GM21737 (cell line): ENCODE results near the gene TRIM26.
"Not testable (repeated sequence)": the region's sequence is repeated elsewhere in the genome, so short reads cannot be mapped to it uniquely, and the experiment has no call there.

Experiments used
- ATAC-seq: cut with Tn5 transposase; IDR thresholded peaks from one replicate; pipeline ENCODE4 v1.9.1; 2021; ENCODE audit warnings: mild to moderate bottlenecking, moderate library complexity; ENCODE audit not compliant: unreplicated experiment

Gene TRIM26

DNA sequence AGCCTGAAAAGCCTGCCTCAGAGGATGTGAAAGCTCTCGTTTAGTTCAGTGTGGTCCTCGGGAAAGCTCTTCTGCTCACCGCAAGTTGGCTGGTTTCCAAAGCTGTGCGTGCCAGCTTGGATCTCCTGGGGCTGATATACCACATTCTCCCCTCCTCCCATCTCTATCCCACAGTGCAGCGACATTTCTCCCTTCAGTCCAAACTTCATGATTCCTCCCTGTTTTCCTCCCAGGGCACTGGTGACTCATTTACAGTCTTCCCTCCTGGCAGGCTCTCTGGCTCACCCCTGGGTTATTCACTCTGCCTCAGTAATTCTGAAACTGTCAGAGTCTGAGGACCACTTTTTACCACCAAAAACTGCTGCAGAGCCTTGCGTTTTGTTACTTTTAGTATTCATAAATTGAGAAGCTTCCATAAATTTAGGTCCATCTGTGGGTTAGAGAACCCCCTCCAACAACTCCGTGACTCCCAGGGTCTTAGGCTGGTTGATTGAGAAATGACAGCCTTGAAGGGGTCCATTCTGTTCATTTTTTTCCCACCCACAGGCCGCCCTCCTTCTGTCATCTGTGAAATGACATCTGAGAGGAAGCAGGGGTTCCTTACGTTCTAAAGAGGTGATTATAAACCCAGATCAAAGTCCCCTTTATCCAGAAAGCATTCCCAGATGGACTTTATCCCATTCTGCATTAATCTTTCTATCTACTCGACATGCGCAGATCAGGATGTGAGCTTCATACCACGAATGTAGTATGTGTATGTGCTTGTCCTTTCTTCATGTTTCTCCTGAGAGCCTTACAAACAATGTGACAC, 58.3 kb downstream of the TRIM26 start:
- ATAC-seq = no peak

DNA sequence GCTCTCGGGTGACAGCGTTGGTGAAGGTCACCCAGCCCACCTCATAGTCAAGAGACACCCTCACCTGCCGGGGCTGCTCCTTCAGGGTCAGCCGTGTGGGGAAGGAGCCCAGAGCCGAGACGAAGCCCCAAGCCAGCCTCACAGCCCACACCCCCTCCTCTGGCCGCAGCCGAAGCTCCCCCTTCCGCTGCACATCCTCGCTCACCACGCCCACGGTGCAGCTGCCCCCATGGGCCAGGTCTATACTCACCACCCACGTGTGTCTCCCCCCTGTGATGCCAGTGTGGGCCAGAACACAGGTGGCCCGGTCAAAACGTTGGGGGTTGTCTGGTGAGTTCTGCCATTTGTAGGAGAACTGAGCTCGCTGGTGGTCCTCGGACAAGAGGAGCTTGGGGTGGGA, 59.1 kb downstream of the TRIM26 start:
- no peak for ATAC-seq

DNA sequence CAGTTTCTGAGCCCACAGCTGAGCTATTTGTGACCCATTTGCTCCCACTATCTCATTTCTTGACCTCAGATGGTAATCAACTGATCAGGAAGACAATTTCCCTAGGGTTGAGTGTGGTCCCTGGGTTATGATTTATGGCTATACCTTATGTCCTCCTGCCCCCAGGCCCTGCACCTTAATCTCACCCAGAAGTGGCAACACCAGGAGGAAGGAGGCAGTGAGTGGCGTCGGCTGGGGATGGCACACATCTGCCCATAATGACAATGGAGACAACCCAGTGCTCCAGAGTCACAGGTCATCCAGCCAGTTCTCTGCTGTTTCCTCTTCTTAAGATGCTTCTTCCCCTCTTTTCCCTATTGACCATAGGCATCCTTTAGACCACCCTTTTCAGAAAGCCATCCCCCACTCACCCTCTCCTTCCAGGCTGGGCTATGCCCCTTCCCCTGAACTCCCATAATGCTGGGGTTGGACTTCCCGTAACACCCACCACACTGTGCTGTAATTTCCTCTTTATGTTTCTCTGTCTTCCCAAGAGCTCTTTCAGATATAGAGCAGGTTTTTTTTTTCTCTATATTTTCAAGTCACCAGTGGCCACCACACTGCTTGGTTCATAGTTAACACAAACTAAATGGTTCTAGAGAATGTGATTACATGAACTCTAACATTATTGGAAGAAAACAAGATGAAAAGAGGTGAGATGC, 60.1 kb downstream of the TRIM26 start:
- no peak for ATAC-seq

DNA sequence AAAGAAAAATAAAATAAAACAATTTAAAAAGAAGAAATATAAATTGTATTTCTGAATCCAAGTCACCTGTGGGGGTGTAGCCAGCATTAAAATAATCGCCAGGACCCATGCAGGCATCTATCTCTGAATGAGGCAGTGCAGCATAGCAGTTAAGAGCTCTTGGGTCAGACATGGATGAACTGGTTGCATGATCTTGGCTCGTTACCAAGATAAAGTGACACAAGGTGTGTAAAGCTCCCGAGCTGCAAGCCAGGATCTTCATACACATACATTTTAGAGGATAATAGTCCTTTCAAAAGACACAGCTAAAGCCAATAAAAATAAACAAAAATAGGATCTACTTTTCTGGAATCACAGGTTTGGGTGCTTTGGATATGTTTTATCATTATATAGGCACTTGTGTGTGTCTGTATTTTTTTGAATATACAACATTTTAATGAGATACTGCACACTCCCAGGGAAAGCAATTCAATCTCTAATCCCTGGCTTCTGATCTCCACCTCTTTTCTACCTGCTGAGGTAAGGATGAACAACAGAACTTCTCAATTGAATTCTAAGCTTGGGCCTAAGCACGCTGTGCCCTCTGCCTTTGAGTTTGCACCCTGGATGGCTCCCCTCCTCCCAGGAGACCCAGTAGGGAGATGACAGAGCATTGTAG, 61.1 kb downstream of the TRIM26 start:
- ATAC-seq = no peak

DNA sequence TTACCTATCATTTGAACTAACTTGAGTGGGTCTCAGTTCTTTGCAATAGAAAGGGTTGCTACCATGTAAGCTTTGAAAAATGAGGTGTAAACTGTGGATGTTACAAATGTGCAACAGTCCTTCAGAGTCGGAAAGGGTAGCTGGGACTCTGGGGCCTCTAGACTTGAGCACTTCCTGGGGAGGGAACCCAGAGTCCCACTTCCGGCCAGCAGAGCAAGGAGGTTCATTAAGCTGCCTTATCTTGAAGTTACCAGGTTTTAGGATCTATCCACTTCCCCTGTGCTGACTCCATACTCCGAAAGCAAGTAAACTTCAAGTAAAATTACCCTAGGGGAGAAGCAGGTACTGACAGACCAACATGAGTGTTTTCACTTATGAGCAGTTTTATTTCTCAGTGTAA, 61.6 kb downstream of the TRIM26 start:
- ATAC-seq = no peak

DNA sequence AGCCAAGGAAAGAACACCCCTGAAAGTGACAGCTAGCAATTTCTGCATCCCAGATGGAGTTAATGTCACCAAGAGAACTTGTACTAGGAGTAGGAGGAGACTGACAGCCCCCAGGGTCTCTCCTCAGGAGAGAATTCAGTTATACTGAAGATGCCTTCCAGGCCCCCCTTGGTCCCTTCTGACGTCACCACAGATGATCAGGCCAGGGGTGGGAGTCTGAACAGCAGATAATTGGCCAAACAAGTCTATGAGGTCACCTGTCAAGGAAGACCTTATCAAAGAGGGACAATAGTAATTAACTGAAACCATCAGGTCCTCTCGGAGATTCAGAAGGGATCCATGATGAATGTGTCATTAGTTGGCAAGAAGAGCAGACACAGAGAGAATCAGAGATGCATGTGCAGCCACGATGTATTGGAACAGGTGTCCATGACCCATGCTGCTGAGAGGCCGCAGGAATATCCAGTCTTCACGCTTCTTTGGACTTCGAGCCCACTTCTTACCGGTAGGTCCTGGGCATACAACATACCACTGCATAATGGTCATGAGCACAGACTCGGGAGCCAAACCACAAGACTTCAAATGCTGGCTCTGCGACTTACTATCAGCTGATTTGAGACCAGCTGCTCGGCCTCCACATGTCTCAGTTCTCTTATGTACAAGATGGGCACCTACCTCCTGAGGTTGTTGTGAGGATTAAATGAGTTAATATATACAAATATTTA, 62.4 kb downstream of the TRIM26 start:
- no peak for ATAC-seq

DNA sequence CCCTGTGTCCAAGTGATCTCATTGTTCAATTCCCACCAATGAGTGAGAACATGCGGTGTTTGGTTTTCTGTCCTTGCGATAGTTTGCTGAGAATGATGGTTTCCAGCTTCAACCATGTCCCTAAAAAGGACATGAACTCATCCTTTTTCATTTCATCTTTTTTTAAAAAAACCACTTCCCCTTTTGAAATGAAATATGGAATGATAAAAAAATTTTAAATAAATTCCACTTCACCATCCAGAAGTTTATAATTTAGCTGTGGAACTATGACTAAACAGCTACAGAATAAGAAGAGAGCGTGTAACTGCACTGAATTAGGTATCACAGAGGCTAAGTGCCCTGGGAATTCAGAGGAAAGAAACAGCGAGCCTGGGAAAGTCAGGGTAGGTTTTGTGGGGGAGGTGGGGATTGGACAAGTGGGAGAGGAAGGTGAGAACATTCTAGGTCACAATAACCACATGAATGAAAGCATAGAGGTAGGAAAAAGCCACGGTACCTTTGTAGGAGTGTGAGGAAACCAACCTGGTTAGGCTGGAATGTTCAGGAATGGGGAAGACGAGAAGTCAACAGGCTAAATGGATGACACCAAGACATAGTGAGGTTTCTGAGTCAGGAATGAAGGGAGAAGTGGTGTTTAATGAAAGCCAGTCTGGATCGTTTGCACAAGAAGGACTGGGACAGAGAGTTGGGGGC, 63.2 kb downstream of the TRIM26 start:
- ATAC-seq = no peak

DNA sequence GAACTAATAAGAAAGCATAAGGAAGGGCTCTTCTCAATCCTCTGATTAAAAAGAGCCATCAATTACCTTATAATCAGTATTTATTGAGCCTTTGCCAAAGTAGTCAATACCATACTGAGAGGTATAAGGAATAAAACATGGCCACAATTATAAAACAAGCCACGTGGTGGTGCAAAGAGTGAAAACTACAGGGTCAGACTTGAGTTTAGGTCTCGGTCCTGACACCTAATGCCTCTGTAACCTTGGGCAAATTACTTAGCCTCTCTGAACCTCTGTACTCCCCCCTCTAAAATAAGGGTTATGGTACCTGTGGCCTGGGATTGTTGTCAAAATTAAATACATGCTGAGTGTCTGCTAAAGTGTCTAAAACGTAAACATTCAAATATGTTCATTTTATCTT, 64.0 kb downstream of the TRIM26 start:
- ATAC-seq = no peak

DNA sequence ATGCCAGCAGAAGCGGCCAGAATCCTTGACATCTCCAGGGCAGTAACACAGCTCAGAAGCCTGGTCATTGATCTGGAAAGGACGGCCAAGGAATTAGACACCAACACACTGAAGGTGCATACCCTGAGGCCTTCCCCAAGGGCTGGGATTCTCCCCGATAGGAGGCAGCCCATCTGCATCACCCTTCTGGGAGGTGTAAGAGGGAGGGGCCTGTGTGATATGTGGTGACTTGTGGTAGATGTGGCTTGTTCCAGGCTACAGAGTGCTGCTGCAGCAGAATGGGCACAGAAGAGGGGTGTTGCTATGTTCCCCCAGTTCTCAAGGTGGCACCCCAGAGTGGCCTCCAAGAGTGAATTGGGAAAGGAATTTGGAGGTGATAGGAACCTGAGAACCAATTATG, 66.1 kb downstream of the TRIM26 start:
- ATAC-seq = no peak

DNA sequence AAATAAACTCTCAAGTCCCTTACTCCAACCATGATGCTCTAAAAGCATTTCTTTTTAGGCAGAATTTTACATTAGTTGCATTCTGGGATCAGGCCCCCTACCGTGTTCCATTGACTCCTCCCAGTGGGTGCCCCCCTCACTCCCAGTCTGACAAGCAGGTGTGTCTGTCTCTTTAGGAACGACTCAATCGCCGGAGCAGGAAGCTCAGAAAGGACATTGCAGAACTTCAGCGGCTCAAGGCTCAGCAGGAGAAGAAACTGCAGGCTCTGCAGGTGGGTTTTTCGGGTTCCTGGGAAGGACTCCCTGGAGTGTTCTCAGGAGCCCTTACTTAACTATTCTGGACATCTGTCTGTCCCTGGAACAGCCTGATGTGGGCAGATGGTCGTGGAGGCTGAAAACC, 67.4 kb downstream of the TRIM26 start:
- ATAC-seq = no peak

DNA sequence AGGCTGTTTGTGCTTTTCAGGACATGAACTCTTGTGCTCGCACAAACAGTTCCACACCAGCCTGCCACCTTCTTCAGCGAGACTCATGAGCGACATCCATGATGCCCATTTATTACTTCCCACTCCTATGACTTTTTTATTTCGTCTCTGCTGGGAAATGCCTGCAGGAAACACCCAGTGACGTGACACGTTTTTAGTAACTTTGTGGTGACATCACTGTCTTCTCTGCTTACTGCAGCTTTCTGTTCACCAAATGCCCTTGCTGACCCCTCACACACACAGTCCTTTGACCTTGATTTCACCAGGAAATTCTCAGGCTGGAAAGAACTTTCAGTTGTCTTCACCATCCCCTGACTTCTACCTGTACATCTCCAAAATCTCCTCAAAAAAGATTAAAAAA, 68.4 kb downstream of the TRIM26 start:
- no peak for ATAC-seq

DNA sequence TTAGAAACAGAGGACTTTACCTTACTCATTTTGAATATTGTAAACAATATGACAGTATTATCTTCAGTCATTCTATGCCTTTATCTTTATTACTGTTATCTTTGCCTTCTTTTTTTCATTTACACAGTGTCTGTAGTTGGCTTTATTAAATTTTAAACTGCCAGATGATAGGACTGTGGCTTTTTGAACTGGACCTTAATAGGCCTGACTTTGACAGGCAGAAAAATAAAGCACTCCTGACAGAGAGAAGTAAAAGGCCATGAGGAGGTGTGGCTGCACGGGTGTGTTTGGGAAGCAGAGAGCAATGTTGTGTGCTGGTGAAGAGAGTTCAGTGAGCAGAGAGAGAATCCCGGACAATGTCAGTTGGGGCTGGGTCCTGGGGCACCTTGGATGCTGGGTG, 69.4 kb downstream of the TRIM26 start:
- no peak for ATAC-seq

DNA sequence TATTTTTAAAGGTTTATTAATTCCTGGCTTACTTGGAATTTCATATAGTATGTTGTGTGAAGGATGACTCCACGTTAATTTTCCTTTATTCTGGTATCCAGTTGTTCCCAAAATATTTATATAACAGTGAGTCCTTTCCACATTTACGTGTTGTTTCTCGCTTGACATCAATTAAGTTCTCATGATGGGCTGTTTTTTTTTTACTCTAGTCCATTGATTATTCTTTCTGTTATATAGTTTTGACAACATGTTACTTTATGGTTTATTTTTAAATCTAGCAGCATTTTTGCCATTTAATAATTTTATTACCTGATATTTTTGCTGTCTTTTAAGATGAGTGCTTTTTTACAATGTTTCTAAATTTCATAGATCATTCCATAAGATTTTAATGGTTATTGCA, 70.5 kb downstream of the TRIM26 start:
- no peak for ATAC-seq

DNA sequence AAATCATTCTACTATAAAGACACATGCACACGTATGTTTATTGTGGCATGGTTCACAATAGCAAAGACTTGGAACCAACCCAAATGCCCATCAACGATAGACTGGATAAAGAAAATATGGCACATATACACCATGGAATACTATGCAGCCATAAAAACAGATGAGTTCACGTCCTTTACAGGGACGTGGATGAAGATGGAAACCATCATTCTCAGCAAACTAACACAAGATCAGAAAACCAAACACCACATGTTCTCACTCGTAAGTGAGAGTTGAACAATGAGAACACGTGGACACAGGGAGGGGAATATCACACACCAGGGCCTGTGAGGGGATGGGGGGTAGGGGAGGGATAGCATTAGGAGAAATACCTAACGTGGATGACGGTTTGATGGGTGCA, 73.0 kb downstream of the TRIM26 start:
- ATAC-seq = not testable (repeated sequence)

DNA sequence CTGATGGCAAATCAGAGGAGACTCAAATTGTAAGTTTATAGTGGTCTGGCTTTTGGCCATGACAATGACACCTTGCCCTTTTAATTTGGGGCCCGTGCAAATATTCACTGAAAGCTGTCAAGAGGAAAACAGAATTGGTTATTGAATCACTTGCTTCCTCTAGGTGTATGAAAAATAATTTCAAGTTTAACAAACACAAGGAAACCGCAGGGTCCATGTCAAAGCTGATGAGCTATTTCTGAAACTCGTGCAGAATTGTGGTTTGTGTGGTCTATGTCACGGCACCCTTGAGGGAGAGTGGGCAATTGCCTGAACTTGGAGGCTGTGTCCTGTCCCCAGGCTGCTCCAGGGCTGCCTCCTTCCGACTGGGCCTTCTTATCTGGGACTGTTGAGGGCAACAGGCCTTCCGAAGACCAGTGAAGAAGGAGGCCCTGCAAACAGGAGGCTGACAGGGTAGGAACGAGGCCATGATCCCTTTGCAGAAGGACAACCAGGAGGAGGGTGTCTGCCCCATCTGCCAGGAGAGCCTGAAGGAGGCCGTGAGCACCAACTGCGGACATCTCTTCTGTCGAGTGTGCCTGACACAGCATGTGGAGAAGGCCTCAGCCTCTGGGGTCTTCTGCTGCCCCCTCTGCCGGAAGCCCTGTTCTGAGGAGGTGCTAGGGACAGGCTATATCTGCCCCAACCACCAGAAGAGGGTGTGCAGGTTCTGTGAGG, 76.5 kb downstream of the TRIM26 start:
- no peak for ATAC-seq

DNA sequence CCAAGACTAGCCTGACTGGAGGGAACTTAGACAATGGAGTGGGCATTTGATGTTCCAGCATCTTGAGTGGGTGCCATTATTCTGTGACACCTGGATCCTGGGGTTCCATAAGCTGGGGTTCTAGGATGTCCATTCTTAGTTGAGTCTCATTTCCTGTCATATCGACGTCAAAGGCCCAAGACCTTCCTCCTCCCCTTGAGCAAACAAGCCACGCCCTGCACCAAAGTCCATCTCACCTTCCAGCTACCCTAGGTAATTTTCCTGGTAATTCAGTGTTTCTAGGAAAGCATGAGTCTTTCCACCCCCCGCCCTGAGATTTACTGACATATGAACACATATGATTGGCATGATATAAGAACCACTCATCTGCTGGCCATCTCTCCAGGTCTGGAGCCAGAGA, 77.4 kb downstream of the TRIM26 start, which contains the start of gene TRIM40:
TRIM40 (plus strand) TSS at position 384 of the 400 bp plus-strand sequence. CDS start 897 bp downstream, outside the sequence.
- ATAC-seq = no peak

DNA sequence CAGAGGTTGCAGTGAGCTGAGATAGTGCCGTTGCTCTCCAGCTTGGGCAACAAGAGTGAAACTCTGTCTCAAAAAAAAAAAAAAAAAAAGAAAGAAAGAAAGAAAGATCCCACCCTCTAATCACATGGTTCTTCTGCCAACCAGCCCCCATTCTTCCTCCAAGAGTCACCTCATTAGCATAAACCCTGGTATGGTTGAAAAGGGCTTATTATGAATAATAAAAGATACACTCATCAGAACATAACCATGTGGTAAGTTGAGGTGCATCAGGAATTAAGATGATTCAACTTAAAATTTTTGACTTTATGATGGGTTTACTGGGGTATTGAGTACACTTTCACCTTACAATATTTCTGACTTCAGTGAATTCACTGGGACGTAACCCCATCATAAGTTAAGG, 78.1 kb downstream of the TRIM26 start:
- no peak for ATAC-seq
